COLO829 (cell line): ENCODE results near the gene ABHD15.

ENCODE experiments used
- DNase-seq: peaks from one replicate; pipeline ENCODE4 v3.0.0; 2012; ENCODE audit warnings: low spot score

ABHD15 gene

DNA sequence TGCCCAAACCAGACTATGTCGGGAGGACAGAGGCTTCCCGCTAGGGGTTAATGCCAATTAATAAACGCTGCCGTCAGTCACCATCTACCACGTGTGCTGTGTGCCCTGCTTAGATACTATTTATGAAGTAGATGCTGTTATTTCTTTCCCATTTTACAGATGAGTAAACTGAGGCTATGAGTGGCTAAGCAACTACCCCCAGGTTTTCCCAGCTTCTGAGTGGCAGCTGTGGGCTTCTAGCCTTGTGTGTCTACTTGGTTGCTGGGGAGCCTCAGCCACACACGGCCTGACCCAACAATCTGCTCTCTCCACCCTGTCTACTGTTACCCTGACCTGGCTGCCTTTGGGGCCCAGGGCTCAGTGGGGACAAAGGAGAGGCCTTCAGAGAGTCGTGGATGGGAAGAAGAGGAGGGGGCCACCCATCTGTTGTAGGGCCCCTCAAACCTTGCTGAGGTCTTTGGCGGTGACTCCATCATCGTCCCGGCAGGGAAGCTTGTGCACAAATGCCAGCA is 15.5 kb upstream of the ABHD15 start:
- DNase-seq: no peak

GRCh38 chr17:29581583-29582253 is 14.9 kb upstream of the ABHD15 start:
- DNase-seq: no peak

GRCh38 chr17:29579866-29580771 is 13.3 kb upstream of the ABHD15 start:
- DNase-seq: peak; percentile 90

DNA sequence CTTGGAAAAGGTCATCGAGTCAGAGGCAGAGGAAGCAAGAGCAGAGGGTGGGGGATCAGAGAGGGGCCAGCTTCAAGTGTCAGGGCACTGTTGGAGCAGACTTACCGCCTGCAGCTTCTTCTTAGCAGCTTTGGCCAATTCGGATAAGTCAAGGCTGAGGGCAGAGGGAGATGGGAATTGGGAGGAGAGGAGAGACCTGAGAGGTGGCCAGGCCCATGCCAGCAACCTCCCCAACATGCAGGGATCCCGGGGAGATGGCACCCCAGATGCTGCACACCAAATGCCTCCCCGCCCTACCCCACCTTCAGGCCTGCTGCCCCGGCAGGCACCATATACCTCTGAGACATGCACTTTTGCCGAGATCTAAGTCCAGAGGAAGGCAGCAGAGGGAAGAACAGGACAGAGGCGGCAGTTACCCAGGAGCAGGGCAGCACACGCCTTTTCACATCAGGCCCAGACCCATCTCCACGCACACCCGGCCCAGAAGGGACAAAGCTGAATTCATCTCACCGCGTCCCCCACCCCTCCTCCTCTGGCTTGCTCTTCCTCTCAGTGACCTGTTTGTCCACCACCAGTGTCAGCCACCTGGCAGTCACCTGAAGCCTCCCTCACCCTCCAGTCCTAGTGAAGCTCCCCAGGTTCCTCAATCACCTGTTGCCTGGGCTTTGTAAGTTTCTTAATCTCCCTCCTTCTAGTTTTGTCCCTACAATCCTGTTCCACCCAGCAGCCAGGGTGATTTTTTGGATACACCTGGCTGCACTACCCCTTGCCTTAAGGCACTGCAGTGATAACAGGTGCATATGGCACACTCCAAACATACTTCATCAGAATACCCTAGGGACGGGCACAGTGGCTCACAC is 12.0 kb upstream of the ABHD15 start:
- no peak for DNase-seq

DNA sequence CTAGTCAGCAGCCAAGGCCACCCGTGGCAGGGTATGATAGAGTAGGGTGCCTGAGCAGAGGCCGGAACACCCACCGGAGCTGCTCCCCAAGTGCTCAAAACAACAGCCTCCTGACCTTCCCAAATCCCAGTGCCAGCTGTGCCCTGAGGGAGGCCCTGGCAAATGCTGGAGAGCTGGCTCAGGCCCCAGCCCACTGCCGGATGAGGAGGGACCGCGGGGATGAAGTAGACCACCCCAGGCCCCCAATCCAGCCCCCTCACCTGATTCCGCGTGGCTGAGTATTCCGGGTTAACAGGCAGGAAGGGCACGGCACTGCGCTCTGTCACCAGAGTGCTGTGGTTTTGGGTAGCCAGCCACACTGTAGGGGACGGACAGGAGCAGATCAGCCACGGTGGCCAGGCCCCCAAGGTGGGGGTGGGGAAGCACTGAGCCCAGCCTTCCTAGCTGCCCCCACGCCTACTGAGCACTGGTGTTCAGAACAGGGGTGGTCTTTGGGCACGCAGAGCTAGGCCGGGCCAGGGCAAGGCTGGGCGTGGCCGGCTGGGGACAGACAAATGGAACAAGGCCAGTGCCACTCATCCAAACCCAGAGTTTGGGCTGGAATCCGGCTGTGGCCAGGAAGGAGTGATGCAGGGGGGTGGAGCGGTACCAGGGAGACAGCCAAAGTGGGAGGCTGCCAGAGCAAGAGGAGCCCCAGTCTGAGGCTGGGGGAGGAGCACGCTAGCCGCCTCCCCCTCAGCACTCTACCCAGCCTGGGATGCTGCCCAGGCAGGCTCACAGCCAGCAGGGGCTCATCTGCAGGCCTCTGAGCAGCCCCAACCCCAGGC is 10.8 kb upstream of the ABHD15 start:
- no peak for DNase-seq

DNA sequence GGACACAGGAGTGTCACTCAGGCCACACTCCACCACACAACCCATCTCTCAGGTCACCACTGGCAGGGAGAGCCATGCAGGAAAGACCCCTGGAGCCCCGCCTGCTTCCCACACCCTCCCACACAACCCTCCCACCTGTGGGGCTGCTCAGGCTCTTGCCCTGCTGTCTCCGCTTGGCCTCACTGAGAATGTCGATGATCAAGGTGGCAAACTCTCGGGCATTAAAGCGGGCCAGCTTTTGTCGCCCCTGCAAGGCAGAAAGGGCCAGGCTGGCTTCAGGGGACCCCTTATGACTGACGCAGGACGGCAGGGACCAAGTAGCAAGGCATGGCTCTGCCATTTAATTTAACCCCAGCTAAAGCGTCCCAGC is 10.1 kb upstream of the ABHD15 start:
- DNase-seq: no peak

DNA sequence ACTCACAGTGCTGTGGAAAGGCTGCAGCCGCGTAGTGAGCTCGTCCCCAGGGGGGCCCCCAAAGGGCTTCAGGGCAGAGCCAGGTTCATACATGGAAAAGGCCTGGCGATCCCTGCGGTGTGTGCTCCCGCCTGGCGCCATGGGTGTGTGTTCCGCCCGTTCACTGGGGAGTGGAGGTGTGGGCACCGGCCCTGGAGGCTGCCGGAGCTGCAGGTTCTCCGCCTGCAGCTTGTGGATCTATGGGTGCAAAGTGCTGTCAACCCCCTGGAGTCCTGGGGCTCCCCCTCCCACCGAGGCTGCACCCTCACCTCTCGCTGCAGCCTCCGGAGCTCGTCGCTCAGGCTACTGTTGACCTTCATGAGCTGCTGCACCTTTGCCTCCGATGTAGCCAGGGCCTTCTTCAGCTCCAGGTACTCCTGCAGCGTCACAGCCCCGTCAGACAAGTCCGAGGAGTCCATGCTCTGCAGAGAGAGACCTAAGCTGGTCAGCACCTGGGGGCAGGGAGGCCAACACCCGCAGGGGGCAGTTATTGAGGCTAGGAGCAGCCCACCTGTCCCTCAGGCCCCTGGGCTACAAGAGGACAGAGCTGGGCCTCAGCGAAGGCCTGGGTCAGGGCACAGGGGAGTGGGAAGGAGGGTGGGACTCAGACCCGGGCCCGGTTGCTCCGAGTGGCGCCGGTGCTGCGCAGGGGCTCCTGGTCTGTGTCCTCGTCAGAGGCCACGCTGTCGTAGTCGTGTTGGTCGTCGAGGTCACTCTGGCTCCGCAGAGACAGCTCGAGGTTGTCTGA is 9.6 kb upstream of the ABHD15 start:
- no peak for DNase-seq

DNA sequence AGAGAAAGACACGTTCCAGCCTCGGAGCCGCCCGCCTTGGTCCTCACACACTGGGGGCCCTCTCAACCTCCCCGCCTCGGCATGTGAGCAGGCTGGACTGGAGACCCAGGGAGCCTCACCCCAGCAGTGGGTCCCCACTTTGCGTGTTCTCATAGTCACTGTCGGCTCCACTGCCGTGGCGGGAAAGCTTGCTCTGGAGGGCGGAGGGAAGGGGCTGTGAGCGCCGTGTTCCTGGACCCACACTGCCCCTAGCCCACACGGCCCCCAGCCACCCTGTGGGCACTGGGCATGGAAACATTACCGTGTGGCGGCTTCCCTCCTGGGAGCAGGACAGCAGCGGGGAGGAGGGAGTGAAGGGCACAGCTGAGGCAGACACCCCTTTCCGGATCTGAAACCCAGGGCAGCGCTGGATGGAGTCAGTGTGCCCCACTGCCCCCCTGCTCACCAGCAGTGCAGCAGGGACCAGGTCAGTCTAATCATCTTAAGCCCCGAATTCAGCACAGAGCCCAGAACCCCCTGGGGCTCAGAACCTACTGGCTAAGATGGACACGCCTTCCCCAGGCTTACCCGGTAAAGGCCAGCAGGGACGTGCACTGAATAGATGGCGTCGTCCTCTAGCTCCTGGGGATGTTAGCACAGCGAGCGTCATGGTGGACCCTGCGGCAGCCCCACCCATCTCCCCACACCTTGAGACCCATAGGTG is 8.8 kb upstream of the ABHD15 start:
- DNase-seq: no peak

DNA sequence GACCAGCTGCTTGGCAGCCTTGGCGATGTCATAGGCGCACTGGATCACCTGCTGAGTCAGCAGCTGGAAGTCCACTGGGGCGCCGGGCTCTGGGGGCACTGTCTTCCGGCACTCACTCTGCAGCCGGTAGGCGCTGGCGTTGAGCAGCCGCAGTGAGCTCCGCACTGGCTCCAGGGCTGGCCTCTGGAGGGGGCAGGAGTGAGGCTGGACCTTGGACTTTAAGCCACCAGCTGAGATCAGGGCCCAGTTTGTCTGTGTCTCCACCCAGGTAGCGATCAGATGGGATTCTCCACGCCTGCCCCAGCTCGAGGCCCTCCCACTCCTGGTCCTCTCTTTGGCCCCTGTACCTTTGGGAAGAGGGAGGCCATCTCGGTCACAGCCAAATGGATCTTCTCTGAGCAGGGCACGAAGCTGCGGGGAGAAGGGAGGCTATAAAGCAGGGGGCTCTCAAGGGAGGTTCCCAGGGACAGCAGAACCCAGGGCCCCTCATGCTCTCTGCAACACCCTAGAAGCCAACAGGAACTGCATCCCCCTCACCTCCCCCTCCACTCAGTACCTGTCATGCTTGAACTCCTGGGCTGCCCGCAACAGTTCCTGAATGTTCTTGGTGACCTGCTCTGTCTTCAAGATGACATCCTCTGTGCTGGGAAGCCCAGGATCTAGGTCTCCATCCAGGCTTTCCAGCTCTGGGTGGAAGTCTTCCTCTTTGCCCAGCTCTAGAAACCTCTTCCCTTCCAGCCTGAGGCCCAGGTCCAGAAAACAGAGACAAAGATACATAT is 8.1 kb upstream of the ABHD15 start:
- DNase-seq: no peak

GRCh38 chr17:29573871-29574731 is 7.3 kb upstream of the ABHD15 start:
- DNase-seq: no peak

DNA sequence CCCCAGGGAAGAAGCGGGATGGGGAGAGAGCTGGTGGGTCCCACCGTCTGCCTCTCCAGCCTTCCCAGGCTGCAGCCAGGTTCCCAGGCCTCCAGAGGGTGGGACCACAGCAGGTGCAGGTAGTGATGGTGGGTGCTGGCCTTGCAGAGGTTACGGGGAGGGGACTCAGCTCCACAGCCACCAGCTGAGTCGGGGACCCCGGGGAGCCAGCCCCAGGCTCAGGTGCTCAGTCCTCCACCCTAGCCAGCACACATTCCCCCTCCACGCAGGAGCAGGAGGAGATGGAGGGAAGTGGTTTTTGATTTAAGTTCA is 6.7 kb upstream of the ABHD15 start:
- DNase-seq: no peak

GRCh38 chr17:29572691-29573557 is 6.1 kb upstream of the ABHD15 start:
- peak; percentile 56 for DNase-seq

DNA sequence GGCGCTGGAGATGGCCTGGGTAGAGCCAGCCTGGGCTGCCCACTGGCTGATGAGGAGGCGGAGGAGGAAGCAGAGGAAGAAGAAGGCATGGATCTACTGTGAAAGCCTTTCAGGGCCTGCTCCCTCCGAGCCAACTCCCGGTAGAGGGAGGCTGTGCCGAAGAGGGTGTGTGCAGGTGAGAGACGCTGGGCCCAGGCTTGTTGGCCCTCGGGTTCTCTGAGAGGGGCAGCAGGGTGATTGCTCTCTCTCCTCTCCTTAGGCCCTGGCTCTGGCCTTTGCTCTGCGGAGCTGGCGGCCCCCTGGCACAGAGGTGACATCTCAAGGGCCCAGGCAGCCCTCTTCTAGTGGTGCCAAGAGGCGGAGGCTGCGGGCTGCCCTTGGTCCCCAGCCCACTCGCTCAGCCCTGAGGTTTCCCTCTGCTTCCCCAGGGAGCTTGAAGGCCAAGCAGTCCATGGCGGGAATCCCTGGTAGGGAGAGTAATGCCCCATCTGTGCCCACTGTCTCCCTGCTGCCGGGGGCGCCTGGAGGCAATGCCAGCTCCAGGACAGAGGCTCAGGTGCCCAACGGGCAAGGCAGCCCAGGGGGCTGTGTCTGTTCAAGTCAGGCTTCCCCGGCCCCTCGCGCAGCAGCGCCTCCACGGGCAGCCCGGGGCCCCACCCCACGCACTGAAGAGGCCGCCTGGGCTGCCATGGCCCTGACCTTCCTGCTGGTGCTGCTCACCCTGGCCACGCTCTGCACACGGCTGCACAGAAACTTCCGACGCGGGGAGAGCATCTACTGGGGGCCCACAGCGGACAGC is 5.2 kb upstream of the ABHD15 start:
- no peak for DNase-seq

DNA sequence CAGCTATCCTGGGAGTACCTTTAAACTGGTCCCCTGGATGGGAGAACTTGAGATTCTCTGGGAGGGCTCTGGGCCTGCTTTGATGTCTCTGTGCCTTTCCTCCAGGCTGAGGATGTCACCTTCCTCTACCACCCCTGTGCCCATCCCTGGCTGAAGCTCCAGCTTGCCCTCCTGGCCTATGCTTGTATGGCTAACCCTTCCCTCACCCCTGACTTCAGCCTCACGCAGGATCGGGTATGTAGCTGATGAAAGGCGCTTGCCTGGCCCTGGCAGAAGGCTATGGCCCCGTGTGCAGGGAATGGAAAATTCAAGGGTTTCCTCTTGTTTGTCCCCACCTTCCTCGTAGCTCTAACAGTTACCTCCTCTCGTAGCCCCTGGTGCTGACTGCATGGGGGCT is 4.6 kb upstream of the ABHD15 start:
- no peak for DNase-seq

- DNase-seq: no peak
Measured at GRCh38 chr17:29570521-29570920, 3.7 kb upstream of the ABHD15 start.

DNA sequence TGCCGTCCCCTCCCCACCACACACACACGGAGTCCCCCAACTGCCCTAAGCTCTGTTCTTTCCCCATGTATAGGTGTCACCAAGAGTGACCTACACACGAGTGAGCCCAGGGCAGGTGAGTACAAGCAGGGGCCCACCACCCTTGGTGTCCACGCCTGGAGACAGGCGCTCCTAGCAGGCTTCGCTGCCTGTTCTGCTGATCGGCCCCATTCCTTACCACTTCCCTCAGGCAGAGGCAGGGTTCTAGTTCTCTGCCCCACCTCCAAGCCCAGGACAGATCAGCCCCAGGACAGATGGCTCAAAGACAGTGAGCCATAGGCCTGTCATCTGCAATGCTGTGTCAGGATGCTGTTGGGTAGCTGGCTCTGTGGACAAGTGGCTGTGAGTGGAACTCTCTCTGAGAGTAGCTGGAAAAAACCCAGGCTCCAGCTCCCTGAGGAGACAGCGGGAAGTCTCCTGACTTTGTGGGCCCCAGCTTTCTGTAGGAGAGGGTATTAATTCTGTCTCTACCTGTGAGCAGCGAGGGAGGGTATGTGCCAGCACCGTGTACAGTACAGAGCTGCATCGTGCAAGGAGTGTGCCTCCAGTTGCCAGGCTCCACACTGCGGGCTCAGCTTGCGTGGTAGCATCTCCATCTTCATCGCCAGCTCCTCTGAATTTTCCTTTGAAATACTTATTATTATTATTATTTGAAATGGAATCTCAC is 2.6 kb upstream of the ABHD15 start:
- DNase-seq: no peak
